HG03469 (cell line): Measurements from ENCODE around the gene ATPAF2.

ENCODE experiments used
- ATAC-seq: cut with Tn5 transposase; IDR thresholded peaks from one replicate; pipeline ENCODE4 v1.9.1; 2021; ENCODE audit warnings: mild to moderate bottlenecking, moderate library complexity, moderate number of reproducible peaks; ENCODE audit not compliant: unreplicated experiment

The ATPAF2 gene

GRCh38 chr17:18038861-18039534 is at the start of gene ATPAF2, which contains the start of gene GID4:
Gene ATPAF2 (minus strand): TSS chr17:18039168. CDS start chr17:18039013, 155 bp downstream.
Gene GID4 (plus strand): TSS chr17:18039408. CDS start chr17:18039465, 57 bp downstream.
- peak; percentile 77 for ATAC-seq

- peak; percentile 55 for ATAC-seq
Measured at GRCh38 chr17:18087610-18088491, 48.9 kb upstream of the ATPAF2 start, which contains the start of gene DRG2. Gene DRG2 (plus strand): TSS chr17:18087948. CDS start chr17:18088024, 76 bp downstream.

GRCh38 chr17:18084256-18084655 is 45.3 kb upstream of the ATPAF2 start:
- no peak for ATAC-seq

GRCh38 chr17:18079543-18079942 is 40.6 kb upstream of the ATPAF2 start:
- no peak for ATAC-seq

- ATAC-seq, result no peak
Measured at GRCh38 chr17:18076936-18077335, 38.0 kb upstream of the ATPAF2 start.

- ATAC-seq, result no peak
Measured at GRCh38 chr17:18074566-18075272, 35.8 kb upstream of the ATPAF2 start.

GRCh38 chr17:18071751-18072150 is 32.8 kb upstream of the ATPAF2 start:
- ATAC-seq, result no peak

- no peak for ATAC-seq
Measured at GRCh38 chr17:18070861-18071340, 31.9 kb upstream of the ATPAF2 start.

GRCh38 chr17:18069101-18069500 is 30.1 kb upstream of the ATPAF2 start:
- no peak for ATAC-seq

GRCh38 chr17:18066866-18067265 is 27.9 kb upstream of the ATPAF2 start:
- no peak for ATAC-seq

- ATAC-seq, result no peak
Measured at GRCh38 chr17:18065546-18065945, 26.6 kb upstream of the ATPAF2 start.

GRCh38 chr17:18064053-18064452 is 25.1 kb upstream of the ATPAF2 start:
- no peak for ATAC-seq

- no peak for ATAC-seq
Measured at GRCh38 chr17:18059283-18059682, 20.3 kb upstream of the ATPAF2 start.

GRCh38 chr17:18056214-18056613 is 17.2 kb upstream of the ATPAF2 start:
- no peak for ATAC-seq

GRCh38 chr17:18055597-18055996 is 16.6 kb upstream of the ATPAF2 start:
- ATAC-seq, result no peak

- no peak for ATAC-seq
Measured at GRCh38 chr17:18045691-18046350, 6.9 kb upstream of the ATPAF2 start.

- ATAC-seq, result no peak
Measured at GRCh38 chr17:18044609-18045008, 5.6 kb upstream of the ATPAF2 start.

- no peak for ATAC-seq
Measured at GRCh38 chr17:18043491-18043890, 4.5 kb upstream of the ATPAF2 start.

GRCh38 chr17:18042983-18043382 is 4.0 kb upstream of the ATPAF2 start:
- ATAC-seq, result no peak

GRCh38 chr17:18041776-18042175 is 2.8 kb upstream of the ATPAF2 start:
- no peak for ATAC-seq
